ENCODE measurements around the gene FAM20B.

GRCh38 chr1:179046808-179047635 is 21.3 kb downstream of the FAM20B start:
- TF ChIP-seq CTCF (IDR thresholded peaks at IDR 0.05; ENCODE audit: control extremely low read depth in 1 of 3, insufficient read depth in 1 of 3, low read depth in 1 of 3, low read length in 3 of 3) (no peak), POLR2AphosphoS5 (IDR thresholded peaks at IDR 0.05; ENCODE audit: low read depth, low read length) (no peak), POLR2A (IDR thresholded peaks at IDR 0.05; ENCODE audit: control extremely low read depth in 1 of 2, low read depth in 2 of 2, low read length in 2 of 2) (no peak), GABPA (IDR thresholded peaks at IDR 0.05; ENCODE audit: borderline replicate concordance, insufficient read depth, low read length) (no peak), BCL11A (IDR thresholded peaks at IDR 0.05; ENCODE audit: low read depth in 2 of 2, low read length in 2 of 2) (no peak), MAX (IDR thresholded peaks at IDR 0.05) (no peak), CHD2 (IDR thresholded peaks at IDR 0.05; ENCODE audit: low read length) (no peak), ZNF274 (IDR thresholded peaks at IDR 0.05; ENCODE audit: borderline replicate concordance, extremely low read depth, low read length) (no peak), EZH2 (IDR thresholded peaks at IDR 0.05; ENCODE audit: low read depth, low read length, severe bottlenecking) (no peak), USF2 (IDR thresholded peaks at IDR 0.05; ENCODE audit: low read length) (no peak), PHF8 (conservative IDR thresholded peaks at IDR 0.05; ENCODE audit: low read depth, low read length) (no peak), SP2 (IDR thresholded peaks at IDR 0.05; ENCODE audit: low read length) (no peak), HDAC6 (IDR thresholded peaks at IDR 0.05; ENCODE audit: low read depth, low read length) (no peak)
